ENCODE measurements around the gene KRT13. TPM values are rescaled to one million over a fixed set of nuclear protein-coding genes. Genes with fewer than 3 reads are reported as not detected.

KRT13 gene
- total RNA-seq, 1 experiment from 2014 or later: not detected

GRCh38 chr17:41456204-41456603 is 49.2 kb downstream of the KRT13 start (continued):
- TF ChIP-seq FOXP4 (CRISPR knock-in tag; IDR thresholded peaks at IDR 0.05) (no peak), ZNF671 (CRISPR knock-in tag; IDR thresholded peaks at IDR 0.05) (no peak)

GRCh38 chr17:41455236-41455635 is 50.2 kb downstream of the KRT13 start:
- no peak overlapping the region for H3K4me3 Mint-ChIP-seq
- H3K9me3 Mint-ChIP-seq: peaks cover 32% of the 10 kb centered on the region
- H3K4me1 Mint-ChIP-seq: no peaks in the 10 kb centered on the region
- ATAC-seq (no peak), DNase-seq (ENCODE audit: low spot score) (no peak)
- H3K27ac Mint-ChIP-seq: no peak overlapping the region
- peaks cover 15% of the 10 kb centered on the region for H3K36me3 Mint-ChIP-seq
- TF ChIP-seq FOXP1 (CRISPR knock-in tag; IDR thresholded peaks at IDR 0.05; ENCODE audit: borderline replicate concordance) (no peak), AFF4 (CRISPR knock-in tag; IDR thresholded peaks at IDR 0.05; ENCODE audit: borderline replicate concordance) (no peak), JAZF1 (CRISPR knock-in tag; IDR thresholded peaks at IDR 0.05) (no peak), SOX15 (CRISPR knock-in tag; IDR thresholded peaks at IDR 0.05) (no peak), ATF6 (CRISPR knock-in tag; IDR thresholded peaks at IDR 0.05) (no peak), MYBL2 (CRISPR knock-in tag; IDR thresholded peaks at IDR 0.05) (no peak), TP53 (CRISPR knock-in tag; IDR thresholded peaks at IDR 0.05) (no peak), RELA (CRISPR knock-in tag; IDR thresholded peaks at IDR 0.05; ENCODE audit: borderline replicate concordance) (no peak), ZBTB21 (CRISPR knock-in tag; IDR thresholded peaks at IDR 0.05; ENCODE audit: borderline replicate concordance) (no peak), IRF2 (CRISPR knock-in tag; IDR thresholded peaks at IDR 0.05; ENCODE audit: borderline replicate concordance, low read depth) (no peak), NR1H2 (CRISPR knock-in tag; IDR thresholded peaks at IDR 0.05) (no peak), ZNF671 (CRISPR knock-in tag; IDR thresholded peaks at IDR 0.05) (no peak), NFATC4 (CRISPR knock-in tag; IDR thresholded peaks at IDR 0.05) (no peak), OVOL2 (CRISPR knock-in tag; IDR thresholded peaks at IDR 0.05; ENCODE audit: borderline replicate concordance) (no peak), HMGXB4 (CRISPR knock-in tag; IDR thresholded peaks at IDR 0.05) (no peak), PRDM15 (CRISPR knock-in tag; IDR thresholded peaks at IDR 0.05) (no peak), TCF7 (CRISPR knock-in tag; IDR thresholded peaks at IDR 0.05; ENCODE audit: low read depth) (no peak), CREB1 (CRISPR knock-in tag; IDR thresholded peaks at IDR 0.05) (no peak), FOXP4 (CRISPR knock-in tag; IDR thresholded peaks at IDR 0.05) (no peak)
- ChIA-PET POLR2A (no interaction called here), CTCF (interaction anchor here (1.1 to 1.6 kb wide), 4 partner anchors 31 to 208 kb away, joined by 4 to 7 read pairs (median 6); no protein-coding TSS in a partner anchor)
- peaks cover 10% of the 10 kb centered on the region for H3K27me3 Mint-ChIP-seq (ENCODE audit: low read depth)
